Measurements from ENCODE around the gene UBE2F. TPM values are rescaled to one million over a fixed set of nuclear protein-coding genes. Genes with fewer than 3 reads are reported as not detected.

Gene UBE2F
- total and polyA plus RNA-seq, 9 of the 15 experiments (the other 6 are each of a cell fraction or from before 2014, with no cell fraction given) = 18.1 to 88.1 (median 53.0) TPM

DNA sequence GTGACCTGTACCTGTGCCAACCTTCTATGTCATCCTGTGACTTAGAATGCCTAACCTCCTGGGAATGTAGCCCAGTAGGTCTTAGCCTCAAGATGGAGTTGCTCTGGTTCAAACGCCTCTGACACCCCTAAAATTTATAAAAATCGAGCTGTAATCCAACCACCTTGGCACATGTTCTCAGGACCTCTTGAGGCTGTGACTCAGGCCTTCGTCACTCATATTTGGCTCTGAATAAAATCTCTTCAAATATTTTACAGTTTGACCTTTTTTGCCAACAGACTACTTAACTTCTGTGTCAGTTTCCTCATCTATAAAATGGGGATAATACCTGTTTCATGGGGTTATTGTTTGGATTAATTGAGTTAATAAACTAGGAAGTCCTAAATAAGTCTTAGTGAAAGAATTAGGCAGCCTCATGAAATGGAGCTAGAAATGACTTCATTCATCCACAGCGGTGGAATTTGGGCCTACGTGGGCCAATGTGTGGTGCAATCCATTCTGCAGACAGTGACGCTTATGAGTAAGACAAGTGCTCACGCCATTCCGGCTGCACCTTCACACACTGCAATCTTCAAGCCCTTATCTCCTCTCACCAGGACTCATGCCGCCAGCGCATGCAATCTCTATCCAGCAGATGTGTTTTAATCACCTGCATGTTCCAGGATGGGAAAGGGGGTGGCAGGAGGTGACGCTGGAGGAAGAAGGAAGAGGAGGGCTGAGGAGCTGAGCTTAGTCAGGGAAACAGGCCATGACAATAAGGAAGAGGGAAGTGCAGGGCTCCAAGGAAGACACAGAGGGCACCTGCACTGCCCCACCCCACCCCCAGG, 2.0 kb upstream of the UBE2F start (continued):
- TF ChIP-seq, protein P1, sequence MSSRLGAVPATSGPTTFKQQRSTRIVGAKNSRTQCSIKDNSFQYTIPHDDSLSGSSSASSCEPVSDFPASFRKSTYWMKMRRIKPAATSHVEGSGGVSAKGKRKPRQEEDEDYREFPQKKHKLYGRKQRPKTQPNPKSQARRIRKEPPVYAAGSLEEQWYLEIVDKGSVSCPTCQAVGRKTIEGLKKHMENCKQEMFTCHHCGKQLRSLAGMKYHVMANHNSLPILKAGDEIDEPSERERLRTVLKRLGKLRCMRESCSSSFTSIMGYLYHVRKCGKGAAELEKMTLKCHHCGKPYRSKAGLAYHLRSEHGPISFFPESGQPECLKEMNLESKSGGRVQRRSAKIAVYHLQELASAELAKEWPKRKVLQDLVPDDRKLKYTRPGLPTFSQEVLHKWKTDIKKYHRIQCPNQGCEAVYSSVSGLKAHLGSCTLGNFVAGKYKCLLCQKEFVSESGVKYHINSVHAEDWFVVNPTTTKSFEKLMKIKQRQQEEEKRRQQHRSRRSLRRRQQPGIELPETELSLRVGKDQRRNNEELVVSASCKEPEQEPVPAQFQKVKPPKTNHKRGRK (tag; IDR thresholded peaks at IDR 0.05) = no peak
- peak; percentile 88 for TF ChIP-seq E2F3 (CRISPR knock-in tag; IDR thresholded peaks at IDR 0.05)
- TF ChIP-seq KLF13 (tag; IDR thresholded peaks at IDR 0.05; ENCODE audit: borderline replicate concordance, low read depth) = peak; percentile 87
- TF ChIP-seq CEBPB (tag; IDR thresholded peaks at IDR 0.05) = peak; percentile 98
- no peak for TF ChIP-seq ZNF717 (CRISPR knock-in tag; IDR thresholded peaks at IDR 0.05)
- TF ChIP-seq DMBX1 (CRISPR knock-in tag; IDR thresholded peaks at IDR 0.05; ENCODE audit: borderline replicate concordance) = peak; percentile 99
- TF ChIP-seq POLR2AphosphoS2 (IDR thresholded peaks at IDR 0.05; ENCODE audit: low read length) = no peak
- no peak for TF ChIP-seq RAD51 (IDR thresholded peaks at IDR 0.05; ENCODE audit: borderline replicate concordance, low read depth)
- no peak for TF ChIP-seq SAP30 (IDR thresholded peaks at IDR 0.05; ENCODE audit: borderline replicate concordance, insufficient read depth, low read depth, low read length, poor library complexity, severe bottlenecking)
- TF ChIP-seq, protein P2, sequence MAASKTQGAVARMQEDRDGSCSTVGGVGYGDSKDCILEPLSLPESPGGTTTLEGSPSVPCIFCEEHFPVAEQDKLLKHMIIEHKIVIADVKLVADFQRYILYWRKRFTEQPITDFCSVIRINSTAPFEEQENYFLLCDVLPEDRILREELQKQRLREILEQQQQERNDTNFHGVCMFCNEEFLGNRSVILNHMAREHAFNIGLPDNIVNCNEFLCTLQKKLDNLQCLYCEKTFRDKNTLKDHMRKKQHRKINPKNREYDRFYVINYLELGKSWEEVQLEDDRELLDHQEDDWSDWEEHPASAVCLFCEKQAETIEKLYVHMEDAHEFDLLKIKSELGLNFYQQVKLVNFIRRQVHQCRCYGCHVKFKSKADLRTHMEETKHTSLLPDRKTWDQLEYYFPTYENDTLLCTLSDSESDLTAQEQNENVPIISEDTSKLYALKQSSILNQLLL (CRISPR knock-in tag; IDR thresholded peaks at IDR 0.05; ENCODE audit: borderline replicate concordance) = no peak
- peak; percentile 99 for TF ChIP-seq PML (IDR thresholded peaks at IDR 0.05; ENCODE audit: low read length)
- TF ChIP-seq, protein P3, sequence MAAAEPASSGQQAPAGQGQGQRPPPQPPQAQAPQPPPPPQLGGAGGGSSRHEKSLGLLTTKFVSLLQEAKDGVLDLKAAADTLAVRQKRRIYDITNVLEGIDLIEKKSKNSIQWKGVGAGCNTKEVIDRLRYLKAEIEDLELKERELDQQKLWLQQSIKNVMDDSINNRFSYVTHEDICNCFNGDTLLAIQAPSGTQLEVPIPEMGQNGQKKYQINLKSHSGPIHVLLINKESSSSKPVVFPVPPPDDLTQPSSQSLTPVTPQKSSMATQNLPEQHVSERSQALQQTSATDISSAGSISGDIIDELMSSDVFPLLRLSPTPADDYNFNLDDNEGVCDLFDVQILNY (CRISPR knock-in tag; IDR thresholded peaks at IDR 0.05) = no peak
- TF ChIP-seq ATF1 (CRISPR knock-in tag; IDR thresholded peaks at IDR 0.05) = no peak
- peak; percentile 96 for TF ChIP-seq ATF1 (tag; IDR thresholded peaks at IDR 0.05)
- TF ChIP-seq, protein P4, sequence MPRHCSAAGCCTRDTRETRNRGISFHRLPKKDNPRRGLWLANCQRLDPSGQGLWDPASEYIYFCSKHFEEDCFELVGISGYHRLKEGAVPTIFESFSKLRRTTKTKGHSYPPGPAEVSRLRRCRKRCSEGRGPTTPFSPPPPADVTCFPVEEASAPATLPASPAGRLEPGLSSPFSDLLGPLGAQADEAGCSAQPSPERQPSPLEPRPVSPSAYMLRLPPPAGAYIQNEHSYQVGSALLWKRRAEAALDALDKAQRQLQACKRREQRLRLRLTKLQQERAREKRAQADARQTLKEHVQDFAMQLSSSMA (CRISPR knock-in tag; IDR thresholded peaks at IDR 0.05) = no peak
- TF ChIP-seq ERF (CRISPR knock-in tag; IDR thresholded peaks at IDR 0.05) = peak; percentile 89; the same call in 1 of the 2 replicates
- TF ChIP-seq KDM1A (IDR thresholded peaks at IDR 0.05) = peak; percentile 94 to 95
- TF ChIP-seq ATF7 (IDR thresholded peaks at IDR 0.05) = peak; percentile 95
- TF ChIP-seq, protein P5, sequence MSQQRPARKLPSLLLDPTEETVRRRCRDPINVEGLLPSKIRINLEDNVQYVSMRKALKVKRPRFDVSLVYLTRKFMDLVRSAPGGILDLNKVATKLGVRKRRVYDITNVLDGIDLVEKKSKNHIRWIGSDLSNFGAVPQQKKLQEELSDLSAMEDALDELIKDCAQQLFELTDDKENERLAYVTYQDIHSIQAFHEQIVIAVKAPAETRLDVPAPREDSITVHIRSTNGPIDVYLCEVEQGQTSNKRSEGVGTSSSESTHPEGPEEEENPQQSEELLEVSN (IDR thresholded peaks at IDR 0.05; ENCODE audit: borderline replicate concordance in 1 of 2, extremely low read depth in 1 of 2, insufficient read depth in 1 of 2, insufficient read length in 1 of 2, low read depth in 1 of 2, low read length in 1 of 2, poor library complexity in 1 of 2, severe bottlenecking in 1 of 2) = peak; percentile 17 to 21
- TF ChIP-seq, protein P6, sequence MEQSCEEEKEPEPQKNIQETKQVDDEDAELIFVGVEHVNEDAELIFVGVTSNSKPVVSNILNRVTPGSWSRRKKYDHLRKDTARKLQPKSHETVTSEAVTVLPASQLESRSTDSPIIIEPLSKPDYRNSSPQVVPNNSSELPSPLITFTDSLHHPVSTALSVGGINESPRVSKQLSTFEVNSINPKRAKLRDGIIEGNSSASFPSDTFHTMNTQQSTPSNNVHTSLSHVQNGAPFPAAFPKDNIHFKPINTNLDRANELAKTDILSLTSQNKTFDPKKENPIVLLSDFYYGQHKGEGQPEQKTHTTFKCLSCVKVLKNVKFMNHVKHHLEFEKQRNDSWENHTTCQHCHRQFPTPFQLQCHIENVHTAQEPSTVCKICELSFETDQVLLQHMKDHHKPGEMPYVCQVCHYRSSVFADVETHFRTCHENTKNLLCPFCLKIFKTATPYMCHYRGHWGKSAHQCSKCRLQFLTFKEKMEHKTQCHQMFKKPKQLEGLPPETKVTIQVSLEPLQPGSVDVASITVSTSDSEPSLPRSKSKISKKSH (CRISPR knock-in tag; IDR thresholded peaks at IDR 0.05) = no peak

Measured in K562 (cell line).